C4-2B (cell line): Measurements from ENCODE around the gene TMEM200C.

Experiments
- ZFX ChIP-seq: fragments of 450-650 bp; IDR thresholded peaks from 2 replicates; pipeline ENCODE4 v1.6.1; 2017
- TF ChIP-seq, protein P1 (sequence below): fragments of 450-650 bp; conservative IDR thresholded peaks from 2 replicates; pipeline ENCODE4 v1.5.1; 2017; ENCODE audit warnings: mild to moderate bottlenecking

DNA sequence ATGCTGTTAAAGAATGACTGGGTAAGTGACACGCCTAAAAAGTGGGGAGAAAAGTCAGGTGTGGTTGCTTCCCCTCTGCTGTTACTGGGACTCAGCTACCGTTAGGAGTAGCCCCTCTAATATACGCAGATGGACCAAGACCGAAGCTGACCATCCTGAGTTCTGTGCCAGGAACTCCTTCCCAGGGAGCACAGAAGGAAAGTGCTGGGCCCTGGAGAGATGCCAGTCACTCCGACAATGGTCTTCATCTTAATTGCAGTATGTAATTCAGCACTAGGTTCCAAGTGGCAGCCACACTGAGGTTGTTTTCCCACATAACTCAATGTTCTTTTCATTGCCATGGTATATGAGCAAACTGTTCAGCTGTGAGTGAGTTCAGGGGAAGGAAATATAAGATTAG lies 19.6 kb upstream of the TMEM200C start:
- TF ChIP-seq, protein P1, sequence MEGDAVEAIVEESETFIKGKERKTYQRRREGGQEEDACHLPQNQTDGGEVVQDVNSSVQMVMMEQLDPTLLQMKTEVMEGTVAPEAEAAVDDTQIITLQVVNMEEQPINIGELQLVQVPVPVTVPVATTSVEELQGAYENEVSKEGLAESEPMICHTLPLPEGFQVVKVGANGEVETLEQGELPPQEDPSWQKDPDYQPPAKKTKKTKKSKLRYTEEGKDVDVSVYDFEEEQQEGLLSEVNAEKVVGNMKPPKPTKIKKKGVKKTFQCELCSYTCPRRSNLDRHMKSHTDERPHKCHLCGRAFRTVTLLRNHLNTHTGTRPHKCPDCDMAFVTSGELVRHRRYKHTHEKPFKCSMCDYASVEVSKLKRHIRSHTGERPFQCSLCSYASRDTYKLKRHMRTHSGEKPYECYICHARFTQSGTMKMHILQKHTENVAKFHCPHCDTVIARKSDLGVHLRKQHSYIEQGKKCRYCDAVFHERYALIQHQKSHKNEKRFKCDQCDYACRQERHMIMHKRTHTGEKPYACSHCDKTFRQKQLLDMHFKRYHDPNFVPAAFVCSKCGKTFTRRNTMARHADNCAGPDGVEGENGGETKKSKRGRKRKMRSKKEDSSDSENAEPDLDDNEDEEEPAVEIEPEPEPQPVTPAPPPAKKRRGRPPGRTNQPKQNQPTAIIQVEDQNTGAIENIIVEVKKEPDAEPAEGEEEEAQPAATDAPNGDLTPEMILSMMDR = no peak
- no peak for TF ChIP-seq ZFX
